Lower leg skin (tissue), 4 donors: ENCODE data around the gene MOG. TPM values are rescaled to one million over a fixed set of nuclear protein-coding genes. Genes with fewer than 3 reads are reported as not detected.

ENCODE experiments used
- total RNA-seq, 4 donors: library from RNA; depleted of rRNA; stranded (reverse); fragments of >200 nt; gene quantifications; one replicate each; pipeline ENCODE4 v1.1.0, GENCODE V29; 2016

MOG gene
- total RNA-seq, 4 donors from 2014 or later: not detected

Other genes with a start within 250 kb of the MOG start
- not detected for gene OR12D1, start 242.2 kb upstream of the MOG start, total RNA-seq
- gene OR10C1, start 217.8 kb upstream of the MOG start, total RNA-seq: not detected
- not detected for gene OR11A1, start 200.0 kb upstream of the MOG start, total RNA-seq
- gene OR2H1, start 199.9 kb upstream of the MOG start, total RNA-seq: not detected
- gene MAS1L, start 169.1 kb upstream of the MOG start, total RNA-seq: not detected
- under 1 TPM in 1 of 4 donors, not detected in 3; 0.36 TPM for gene UBD, start 97.4 kb upstream of the MOG start, total RNA-seq
- gene OR2H2, start 72.0 kb upstream of the MOG start, total RNA-seq: not detected
- gene GABBR1, start 23.9 kb upstream of the MOG start, total RNA-seq: 10 to 100 TPM; 15.0 to 49.5 (median 20.6) TPM
- 1 to 10 TPM in 2 of 4 donors, under 1 TPM in 2; 0.15 to 4.8 (median 2.4) TPM for gene ZFP57, start 24.1 kb downstream of the MOG start, total RNA-seq
- 10 to 100 TPM; 65.9 to 97.8 (median 92.9) TPM for gene HLA-F, start 66.3 kb downstream of the MOG start, total RNA-seq
- gene HLA-G, start 170.7 kb downstream of the MOG start, total RNA-seq: under 1 TPM in 1 of 4 donors, not detected in 3; 0.29 TPM